ENCODE measurements around the gene TTC36.

- no peak for TF ChIP-seq CTCF (conservative IDR thresholded peaks at IDR 0.05; ENCODE audit: low read length)
- no peak for TF ChIP-seq EZH2phosphoT487 (IDR thresholded peaks at IDR 0.05; ENCODE audit: borderline replicate concordance)
Observed at GRCh38 chr11:118528511-118528910, 1.2 kb downstream of the TTC36 start.

All from Loucy (cell line).